ENCODE results near the gene SLC47A1.

SLC47A1 gene

DNA sequence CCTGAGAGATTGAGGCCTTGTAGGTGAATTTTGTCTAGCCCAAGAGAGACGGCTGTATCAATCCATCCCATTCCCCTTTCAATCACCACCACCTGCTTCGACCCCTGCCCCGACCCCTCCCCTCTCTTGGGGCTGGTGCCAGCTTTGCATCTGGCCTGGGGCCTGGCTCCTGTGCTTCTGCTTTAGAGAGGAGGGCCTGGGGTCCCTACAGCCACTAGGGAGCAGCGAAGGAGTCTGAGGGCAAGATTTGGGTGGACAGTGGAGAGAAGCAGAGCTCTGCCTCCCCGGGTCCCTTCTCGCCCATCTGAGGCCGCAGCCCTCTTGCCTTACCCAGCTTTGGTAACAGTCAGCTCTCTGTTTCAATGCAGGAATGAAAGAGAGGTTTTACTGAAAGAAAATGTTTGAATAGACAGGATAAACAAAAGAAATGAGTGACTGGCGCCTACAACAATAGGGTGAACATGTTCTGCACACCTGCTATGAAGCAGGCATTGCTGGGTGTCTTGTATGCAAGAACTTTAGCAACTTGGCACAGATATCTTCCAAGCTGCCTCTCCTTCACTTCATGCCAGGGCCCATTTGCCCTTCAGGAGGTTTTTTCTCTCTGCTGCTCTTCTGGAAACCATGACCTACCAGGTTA is 57.4 kb downstream of the SLC47A1 start:
- FAIRE-seq: no peak
- DNase-seq (ENCODE audit: low spot score): no peak

- no peak for DNase-seq (ENCODE audit: low spot score)
- no peak for FAIRE-seq
Measured at GRCh38 chr17:19592316-19592715, 58.7 kb downstream of the SLC47A1 start.

DNA sequence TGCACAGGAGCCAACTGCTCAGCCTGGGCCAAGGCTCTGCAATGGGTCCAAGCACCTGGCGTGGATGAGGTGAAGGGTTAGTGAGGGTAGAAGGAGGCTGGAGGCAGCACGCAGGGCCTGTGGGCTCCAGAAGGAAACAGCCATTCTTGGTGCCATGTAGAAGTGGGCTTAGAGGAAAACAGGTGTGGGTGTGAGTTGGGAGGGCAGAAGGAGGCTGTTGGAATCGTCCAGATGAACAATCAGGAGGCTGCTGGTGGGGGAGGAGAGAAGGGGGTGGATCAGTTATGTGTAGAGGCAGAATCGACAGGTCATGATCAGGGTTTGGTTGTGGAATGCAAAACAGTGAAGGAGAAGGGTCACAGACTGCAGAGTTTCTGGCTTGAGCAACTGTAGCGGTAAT is 63.2 kb downstream of the SLC47A1 start:
- FAIRE-seq: no peak
- DNase-seq (ENCODE audit: low spot score): no peak

DNA sequence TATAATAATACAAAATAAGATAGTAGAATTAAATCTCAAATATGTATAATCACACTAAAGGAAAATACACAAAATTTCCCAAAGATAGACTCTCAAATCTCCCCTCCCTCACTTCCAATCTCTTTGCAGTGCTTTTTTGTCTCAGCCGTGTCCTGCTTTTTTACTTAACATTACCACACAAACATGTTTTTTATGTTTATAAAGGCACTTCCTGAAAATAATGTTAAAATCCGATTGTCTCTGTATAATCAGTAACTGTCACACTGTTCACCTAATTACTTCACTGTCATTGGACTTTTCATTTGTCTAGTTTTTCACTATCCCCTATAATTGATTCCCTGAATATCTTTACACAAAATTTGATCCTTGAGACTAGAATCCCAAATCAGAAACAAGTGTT is 76.7 kb downstream of the SLC47A1 start:
- no peak for FAIRE-seq

DNA sequence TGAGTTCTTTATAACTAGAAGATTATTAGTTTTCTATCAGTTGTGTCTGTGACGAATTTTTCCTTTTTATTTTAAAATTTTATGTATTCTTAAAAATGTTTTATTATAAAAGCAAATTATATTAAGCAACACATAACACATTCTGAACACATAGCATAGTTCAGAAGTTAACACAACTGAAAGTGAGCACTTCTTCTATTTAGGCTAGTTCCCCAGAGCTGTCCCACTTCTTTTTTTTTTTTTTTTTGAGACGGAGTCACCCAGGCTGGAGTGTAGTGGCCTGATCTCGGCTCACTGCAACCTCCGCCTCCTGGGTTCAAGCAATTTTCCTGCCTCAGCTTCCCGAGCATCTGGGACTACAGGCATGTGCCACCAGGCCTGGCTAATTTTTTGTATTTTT is 77.2 kb downstream of the SLC47A1 start:
- FAIRE-seq (no peak), DNase-seq (ENCODE audit: low spot score) (no peak)

More for the DNA sequence above, 76.7 kb downstream of the SLC47A1 start:
- no peak for DNase-seq (ENCODE audit: low spot score)

- DNase-seq (ENCODE audit: low spot score): no peak
- FAIRE-seq: no peak
Measured at GRCh38 chr17:19613979-19614378, 80.3 kb downstream of the SLC47A1 start.

DNA sequence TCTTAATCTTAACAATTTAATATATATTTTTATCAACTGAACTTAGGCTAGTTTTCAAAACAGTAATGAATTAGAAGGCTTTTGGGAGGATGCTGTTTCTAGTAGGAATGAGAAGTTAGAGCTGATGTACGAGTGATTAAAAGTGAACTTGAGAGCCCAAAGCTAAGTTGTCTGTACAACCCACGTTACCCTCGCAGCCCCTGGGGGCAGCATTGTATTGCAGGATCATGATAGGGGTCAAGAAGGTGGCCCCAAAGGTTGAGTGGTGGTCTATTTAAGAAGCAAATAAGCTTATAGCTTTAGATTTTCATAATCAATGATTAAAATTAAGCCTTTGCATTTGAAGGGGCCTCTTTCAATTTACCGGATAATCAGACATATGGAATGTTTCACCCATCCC is 81.2 kb downstream of the SLC47A1 start:
- FAIRE-seq (no peak), DNase-seq (ENCODE audit: low spot score) (no peak)

DNA sequence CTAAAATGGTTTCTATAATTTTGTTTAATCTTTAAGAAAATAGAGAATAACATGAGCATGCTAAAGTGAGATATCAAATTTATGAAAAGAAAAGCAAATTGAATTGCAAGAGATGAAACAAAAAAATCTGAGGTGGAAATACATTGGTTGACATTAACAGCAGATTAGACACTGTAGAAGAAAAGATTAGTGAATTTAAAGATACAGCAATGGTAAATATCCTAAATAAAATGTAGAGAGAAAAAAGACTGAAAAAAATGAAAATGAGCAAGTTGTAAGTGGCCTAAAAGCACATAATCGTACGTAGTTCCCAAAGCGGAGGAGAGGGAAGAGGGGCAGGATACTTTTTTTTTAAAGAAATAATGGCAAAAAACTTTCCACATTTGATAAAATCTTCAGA is 84.4 kb downstream of the SLC47A1 start:
- no peak for FAIRE-seq
- DNase-seq (ENCODE audit: low spot score): no peak

DNA sequence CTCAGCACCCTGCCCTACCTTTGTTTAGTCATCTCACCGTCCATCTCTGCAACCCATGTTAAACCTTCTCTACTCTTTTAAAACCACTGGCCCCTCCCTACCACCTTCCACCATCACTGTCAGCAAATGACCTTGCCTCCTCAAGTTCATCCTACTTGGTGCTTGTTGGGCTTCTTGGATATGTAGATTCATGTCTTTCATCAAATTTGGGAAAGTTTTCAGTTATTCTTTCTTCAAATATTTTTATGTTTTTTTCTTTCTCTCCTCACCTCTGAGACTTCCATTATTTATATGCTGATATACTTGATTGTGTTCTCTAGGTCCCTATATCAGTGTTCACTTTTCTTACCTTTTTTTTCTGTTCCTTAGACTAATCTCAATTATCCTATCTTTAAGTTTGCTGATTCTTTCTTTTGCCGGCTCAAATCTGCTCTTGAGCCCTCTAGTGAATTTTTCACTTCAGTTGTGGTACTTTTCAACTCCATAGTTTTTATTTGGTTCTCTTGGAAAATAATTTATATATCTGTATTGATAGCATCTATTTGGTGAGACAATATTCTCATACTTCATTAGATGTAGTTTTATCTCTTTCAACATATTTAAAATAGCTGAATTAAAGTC is 86.2 kb downstream of the SLC47A1 start:
- FAIRE-seq: no peak
- DNase-seq (ENCODE audit: low spot score): no peak

DNA sequence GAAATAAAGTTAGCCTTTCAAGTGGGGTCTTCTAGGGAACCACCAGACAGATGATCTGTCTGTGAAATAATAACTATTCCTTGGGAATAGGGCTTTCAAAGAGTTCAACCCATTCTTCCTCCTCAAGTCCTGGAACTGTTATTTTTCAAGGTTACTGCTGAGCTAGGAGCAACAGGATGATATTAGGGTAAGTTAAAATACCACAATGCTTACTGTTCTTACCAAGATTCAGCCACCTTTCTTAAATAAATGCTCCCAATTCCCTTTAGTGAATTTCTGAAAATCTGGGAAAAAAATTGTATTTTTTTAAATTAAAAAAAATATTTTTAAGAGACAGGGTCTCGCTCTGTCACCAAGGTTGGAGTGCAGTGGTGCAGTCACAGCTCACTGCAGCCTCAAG is 88.0 kb downstream of the SLC47A1 start:
- no peak for FAIRE-seq
- no peak for DNase-seq (ENCODE audit: low spot score)

GRCh38 chr17:19626079-19626478 is 92.4 kb downstream of the SLC47A1 start:
- DNase-seq (ENCODE audit: low spot score) (no peak), FAIRE-seq (no peak)

Data from RCC 7860 (cell line).